C1 segment of cervical spinal cord (tissue), 14 donors: ENCODE results near the gene ATP2B3.

Source experiments
- DNase-seq, 14 donors: peaks; one replicate each; lab custom pipeline; 2025; lab: John Stamatoyannopoulos, UW

ATP2B3 gene

DNA sequence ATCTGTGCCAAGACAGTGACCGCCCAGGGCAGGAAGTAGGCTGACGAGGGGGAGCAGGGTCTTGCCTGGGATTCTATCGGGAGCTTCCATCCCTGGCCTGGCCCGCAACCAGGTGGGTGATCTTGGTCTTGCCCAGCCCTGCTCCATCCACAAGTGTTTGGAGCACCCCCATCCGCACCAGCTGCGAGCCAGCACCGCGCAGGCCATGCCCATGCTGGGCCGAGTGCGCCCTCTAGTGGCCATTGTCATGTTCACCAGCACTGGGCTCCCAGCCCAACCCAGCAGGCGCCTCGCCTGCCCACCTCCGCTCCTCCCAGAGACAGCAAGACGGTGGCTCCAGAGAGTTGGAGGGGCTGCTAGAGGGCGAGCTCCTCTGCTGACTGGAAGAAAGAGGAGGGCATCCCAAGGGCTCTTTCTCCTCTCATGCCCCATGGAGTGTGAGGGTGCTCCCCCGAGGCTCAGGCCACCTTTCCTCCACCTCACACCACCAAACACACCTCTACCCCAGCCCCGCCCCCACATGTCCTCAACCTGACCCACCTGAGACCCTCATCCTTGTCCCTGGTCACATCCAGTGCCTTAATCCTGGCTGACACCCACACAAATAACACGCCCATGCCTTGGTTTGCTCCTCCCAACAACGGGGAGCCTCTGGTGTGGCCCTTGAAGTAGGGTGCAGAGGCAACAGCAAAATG, 9.8 kb upstream of the ATP2B3 start:
- peak in 13 of 14 donors; percentile 6 to 78 (median 50) for DNase-seq

DNA sequence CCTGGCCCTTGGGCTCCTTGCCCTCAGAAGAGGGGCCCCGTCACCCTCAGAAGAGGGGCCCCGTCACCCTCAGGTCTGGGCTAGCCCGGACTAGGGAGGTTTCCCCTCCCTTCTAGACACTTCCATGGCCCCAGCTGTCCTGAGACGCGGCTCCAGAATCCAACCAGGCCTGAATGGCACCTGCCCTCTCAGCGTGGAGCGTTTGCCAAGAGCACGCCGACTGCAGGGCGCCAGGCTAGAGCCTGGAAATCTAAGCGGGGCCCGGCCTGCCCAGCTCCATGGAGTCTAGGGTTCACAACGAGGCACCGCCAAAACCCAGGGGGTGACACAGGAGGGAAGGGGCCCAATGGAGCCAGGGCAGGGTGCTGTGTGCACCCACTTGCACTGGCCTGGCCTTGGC, 7.8 kb upstream of the ATP2B3 start:
- peak in 1 of 14 donors; percentile 42 for DNase-seq

DNA sequence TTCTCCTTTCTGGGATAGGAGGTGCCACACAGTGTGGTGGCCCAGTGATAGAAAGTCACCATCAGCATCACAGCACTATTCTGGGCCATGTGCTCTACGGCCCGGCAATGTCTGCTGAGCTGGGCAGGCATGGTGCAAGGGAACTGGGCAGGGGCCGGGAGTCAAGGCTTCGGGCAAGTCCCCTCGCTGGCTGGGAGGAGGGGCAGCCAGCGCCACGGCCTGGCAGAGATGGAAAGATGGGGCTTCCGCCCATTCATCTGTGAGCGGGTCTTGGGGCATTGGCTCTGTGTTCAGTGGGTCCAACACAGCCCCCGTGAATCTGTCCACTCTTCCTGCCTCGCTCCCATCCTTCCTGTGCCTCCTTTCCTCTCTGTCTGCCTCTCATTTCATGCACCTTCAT, 7.1 kb upstream of the ATP2B3 start:
- no peak for DNase-seq

DNA sequence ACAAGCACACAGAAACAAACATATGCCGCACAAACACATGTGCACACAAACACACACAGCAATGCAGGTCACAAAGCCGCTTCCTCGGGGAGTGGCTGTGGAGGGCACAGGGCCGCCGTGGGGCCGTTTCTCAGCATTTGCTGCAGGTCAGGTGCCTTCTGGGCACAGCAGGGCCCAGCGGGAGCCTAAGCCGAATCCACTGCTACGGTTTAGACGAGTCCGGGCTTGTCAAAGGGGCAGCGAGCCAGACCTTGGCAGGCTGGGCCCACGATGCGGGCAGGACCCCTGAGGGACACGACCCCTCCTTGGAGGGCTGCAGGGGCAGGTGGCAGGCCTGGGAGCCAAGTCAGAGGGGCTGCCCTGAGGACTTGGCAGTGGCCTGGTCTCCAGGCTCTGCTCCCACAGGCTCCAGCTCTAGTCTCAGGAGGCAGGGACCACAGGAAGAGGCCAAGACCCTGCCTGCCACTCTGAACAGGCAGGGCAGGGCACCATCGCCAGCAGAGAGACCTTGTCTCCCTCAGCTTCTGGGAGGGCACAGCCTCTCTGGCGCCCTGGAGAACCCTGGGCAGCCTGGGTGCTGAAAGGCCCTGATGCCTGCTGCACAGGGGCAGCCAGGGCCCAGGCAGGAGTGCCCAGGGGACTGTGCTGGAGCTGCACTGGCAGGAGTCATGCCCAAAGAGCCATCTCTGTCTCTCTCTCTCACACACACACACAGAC, 5.5 kb upstream of the ATP2B3 start:
- DNase-seq = no peak

DNA sequence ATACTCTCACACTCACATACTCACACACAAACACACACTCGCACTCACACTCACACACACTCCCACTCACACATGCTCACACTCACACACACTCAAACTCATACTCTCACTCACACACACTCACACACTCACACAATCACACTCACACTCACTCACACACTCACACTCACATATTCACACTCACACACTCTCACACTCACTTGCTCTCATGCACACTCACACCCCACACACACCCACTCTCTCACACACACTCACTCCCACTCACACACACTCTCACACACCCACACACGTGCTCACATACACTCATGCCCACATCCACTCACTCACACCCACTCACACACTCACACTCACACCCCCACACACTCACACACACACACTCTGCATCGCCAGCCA, 4.9 kb upstream of the ATP2B3 start:
- no peak for DNase-seq

DNA sequence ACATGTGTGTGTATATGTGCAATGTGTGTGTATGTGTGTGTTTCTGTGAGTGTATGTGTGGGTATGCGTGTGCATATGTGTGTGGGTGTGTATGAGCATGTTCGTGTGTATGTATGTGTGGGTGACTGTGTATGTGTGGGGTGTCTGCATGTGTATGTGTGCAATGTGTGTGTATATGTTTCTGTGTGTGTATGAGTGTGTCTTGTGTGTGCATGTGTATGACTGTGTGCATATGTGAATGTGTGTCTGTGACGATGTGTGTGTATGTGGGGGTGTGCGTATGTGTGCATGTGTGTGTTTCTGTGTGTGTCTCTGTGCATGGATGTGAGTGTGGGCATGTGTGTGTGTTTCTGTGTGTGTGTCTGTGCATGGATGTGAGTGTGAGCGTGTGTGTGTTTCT, 4.2 kb upstream of the ATP2B3 start:
- no peak for DNase-seq

DNA sequence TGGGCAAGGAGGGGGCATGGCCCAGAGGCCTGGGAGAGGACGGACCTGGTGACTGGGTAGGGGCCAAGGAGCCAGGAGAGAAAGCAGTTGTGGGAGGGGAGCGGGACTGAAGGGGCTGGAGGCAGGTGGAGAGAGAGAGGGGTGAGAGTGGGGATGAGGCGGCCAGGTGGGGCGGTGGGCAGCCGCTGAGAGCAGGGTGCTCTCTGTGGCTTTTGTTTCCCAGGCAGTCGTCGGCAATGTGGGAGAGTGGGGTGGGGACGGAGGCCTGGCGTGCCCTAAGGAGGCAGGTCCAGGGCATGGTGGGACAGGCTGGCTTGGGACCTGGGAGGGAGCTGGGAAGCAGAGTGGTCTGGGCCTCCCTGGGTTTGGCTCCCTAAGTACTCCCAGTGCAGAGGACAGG, 3.2 kb upstream of the ATP2B3 start:
- DNase-seq = no peak

DNA sequence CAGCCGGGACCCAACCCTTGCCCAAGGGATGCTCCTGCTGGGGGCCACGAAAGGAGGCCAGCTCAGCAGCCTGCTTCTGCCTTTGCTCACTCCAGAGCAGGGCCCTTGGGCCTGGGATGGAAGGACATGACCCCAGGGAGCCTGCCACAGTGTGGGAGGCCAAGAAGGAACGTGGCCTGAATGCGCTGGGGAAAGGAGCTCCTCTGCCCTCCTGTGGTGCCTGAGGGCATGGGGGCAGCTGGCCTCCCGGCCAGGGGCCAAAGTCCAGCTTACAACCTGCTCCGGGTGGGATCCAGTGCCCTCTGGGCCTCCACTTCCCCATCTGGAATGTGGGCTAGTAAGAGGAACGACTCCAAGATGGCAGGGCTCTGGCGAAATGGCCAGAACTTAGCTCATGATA, 2.0 kb upstream of the ATP2B3 start:
- no peak for DNase-seq

DNA sequence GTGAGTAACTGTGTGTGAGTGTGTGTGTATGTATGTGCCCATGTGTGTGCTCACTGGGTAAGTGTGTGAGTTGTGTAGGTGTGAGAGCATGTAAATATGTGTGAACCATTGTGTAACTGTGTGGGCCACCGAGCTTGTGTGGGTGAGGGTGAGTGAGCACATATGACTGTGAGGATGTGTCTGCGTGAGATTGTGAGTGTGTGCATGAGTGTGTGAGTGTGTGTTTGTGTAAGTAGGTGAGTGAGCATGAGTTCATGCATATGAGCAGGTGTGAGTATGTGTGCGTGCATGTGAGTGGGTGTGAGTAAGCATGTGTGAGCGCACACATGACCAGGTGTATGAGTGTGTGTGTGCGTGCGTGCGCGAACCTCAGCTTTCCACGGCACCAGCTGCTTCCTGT, 1.4 kb upstream of the ATP2B3 start:
- DNase-seq = no peak

DNA sequence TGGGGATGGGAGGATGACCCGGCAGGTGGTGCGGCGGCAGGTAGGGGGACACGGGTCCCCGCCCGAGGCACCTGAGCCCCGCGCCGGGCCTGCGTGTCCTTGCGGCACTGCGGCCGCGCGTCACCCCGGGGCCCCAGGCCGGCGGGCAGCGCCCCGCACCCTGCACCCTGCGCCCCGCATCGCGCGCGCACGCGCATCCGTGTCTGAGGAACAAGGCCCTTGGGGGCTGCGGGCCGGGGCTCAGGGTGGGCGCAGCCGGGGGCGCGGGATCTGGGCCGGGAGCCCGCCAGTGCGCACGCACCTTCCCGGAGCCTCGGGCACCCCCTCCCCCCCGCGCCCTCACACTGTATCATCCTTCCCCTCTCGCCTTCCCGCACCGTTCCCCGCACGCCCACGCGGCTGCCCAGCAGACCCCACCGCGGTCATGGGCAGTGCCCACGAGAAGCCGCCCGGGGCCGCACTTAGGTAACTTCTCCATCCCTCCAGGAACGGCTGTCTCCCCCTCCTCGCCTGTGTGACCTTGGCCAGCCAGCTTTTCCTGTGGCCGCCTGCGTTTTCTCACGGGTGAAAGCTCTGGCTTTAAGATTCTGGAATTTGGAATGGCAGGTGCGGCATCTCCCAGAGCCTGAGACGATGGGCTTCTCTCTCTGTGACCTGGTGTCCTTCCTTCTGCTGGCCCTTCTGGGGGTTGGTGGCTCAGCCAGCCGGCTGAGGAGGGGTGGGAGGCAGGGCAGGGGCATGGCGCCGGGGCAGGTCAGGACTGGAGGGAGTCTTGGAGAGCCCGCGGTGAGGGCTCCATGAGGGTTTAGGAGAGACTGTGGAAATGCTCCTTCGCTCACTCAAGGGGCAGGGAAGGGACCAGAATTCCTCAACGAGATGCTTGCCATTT, 748 bp downstream of the ATP2B3 start:
- DNase-seq = no peak

DNA sequence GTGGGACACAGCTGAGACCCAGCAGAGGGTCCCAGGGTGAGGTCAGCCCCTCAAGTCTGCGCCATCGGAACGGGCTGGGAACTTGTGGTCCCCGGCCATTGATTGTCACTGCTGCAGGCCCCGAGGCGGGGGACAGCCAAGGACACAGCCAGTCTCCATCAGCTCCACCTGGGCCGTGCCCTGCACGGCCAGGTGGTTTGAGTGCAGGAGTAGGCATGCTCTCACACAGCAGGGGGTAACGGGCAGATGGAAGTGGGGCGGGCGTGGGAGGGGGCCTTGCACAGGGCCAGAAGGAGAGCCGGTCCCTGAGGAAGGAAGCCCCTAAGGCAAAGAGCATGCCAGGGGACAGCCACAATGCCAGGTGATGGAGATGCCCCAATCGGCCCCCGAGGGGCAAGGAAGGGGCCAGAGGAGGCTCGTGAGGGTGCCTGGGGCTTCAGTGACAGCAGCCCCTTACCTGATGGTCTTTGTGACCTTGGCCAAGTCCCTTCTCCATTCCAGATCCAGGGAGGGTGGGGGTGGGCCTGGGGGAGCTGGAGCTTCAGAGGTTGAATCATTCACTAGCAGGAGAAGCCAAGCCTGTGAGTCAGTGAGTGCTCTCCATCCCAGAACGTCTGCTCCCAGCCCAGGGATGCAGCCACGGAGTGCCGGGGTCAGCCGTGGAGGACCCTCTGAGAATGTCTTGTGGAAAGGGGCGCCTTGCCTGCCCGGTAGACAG, 2.3 kb downstream of the ATP2B3 start:
- peak in 1 of 14 donors; percentile 53 for DNase-seq

DNA sequence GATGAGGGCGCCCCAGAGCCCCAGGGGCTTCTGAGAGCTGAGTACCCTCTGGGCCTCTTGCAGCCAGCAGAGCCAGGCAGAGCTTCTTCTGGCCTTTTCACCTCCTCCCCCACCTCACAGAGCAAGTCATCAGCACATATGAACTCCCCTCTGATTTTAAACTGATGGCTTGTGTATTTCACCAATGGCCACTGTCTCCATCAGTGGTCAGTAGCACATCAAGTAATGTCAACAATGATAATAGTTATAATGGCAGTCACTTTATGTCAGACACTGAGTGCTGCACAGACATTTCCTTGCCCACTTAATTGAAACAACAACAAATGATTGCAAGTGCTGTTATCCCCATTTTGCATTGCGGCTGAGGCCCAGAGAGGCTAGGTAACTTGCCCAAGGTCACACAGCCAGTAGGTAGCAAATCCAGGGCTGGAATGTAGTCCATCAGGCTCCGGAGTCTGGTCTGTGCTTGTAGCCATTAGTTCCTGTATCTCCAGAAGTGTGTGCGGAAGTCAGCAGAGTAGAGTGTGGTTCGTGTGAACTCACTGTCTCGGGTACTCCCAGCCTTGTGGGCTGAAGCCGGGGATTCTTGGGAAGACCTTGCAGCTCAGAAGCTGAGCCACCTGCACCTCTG, 3.0 kb downstream of the ATP2B3 start:
- DNase-seq = no peak

DNA sequence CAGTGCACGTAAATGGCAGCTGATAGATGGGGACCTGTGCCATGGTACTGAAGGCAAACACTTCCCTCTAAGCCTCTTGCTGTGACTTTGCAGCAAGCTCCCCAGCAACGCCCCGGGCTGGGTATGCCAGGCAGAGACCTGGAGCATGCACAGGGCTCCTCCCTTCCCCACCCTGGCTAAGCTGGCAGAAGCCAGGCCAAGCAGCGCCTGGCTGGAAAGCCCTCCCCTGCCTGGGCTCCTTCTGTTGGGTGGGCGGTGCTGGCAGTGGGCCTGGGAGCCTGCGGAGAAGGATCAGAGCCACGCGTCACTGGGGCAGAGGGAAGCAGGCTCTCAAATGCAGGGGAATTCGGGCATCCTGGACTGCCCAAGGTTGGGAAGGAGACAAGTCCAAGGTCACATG, 3.6 kb downstream of the ATP2B3 start:
- peak in 5 of 14 donors; percentile 3 to 90 (median 27) for DNase-seq

DNA sequence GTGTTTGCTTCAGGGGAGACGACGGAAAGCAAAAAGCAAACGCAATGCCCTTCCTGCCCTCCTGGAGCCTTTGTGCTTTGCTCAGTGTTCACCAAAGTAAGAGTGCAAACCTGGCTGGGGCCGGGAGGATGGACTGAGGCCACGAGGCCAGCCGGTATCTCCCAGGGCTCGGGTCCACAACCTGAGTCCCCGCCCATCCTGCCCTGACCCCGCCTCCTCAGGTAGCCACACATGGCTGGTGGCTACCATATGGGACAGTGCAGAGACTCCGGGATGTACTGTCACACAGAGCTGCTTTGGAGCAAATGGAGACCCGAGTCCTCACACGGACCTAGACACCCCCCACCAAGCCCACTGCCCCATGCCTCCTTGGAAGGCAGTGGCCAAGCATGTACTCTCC, 4.8 kb downstream of the ATP2B3 start:
- DNase-seq = peak in 1 of 14 donors; percentile 30

DNA sequence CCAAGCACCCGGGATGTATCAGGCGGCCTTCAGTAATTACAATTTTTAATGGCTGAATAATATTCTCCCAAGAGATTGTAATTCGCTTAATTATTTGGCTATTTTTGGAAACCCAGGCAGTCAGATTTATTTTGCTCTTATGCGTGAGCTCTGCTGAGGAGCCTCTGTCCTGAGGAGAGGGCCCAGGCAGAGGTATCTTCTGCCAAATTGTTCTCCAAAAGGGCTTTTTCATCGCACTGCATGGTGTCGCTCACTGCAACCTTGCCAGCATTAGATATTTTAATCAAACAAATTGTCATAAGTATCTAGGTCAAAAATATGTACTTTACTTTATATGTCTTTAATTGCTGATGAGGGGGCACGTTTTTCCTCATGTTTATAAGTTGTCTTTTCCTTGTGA, 5.8 kb downstream of the ATP2B3 start:
- DNase-seq = peak in 1 of 14 donors; percentile 66

DNA sequence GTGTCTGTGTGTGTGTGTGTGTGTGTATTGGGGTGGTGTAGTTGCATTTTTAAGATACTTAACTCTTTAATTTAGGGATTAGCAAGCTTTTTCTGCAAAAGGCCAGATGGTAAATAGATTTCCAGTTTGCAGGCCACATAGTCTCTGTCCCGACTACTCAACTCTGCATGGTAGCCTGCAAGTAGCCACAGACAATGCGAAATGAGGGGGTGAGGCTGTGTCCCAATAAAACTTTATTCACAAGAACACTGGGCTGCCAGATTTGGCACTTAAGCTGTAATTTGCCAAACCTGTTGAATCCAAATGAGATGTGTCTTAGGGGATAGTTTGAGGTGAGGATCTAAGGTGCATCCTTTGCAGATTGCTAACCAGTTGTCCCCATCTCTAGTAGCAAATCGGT, 6.8 kb downstream of the ATP2B3 start:
- DNase-seq = no peak

DNA sequence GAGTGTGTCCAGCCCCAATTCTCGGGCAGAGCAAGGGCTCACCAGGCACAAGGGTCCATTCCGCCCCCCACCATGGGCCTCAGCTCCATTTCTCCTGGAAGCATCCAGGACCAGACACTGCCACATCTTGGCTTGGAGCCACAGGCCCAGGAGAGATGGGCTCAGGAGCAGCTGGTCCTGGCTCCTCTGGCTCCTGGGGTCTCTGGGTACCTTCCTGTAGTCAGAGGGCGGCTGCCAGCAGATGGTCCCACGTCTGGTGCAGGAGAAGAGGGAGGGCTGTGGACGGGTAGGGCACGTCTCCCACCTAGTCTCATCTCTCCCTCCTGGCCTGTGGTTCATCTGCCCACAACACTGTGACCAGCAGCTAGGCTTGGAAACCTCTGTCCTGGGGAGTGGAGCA, 8.0 kb downstream of the ATP2B3 start:
- DNase-seq = no peak

DNA sequence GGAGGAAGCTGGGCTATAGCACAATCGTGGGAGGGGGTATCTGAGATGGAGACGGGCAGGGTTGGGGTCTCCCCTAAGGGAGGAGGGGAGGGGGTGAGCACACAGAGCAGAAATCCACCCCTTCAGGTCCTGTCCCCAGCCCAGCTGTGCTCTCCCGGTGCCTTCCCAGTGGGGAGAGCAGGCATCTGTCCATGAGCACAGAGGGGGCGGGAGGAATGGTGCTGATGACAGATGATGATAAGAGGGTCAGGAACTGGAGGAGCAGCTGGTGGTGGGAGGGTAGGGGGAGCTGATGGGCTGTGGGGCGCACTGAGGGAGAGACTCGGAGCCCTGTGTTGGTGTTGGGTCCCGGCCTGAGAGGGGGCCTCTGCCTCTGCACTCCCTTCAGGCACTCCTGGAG, 8.6 kb downstream of the ATP2B3 start:
- DNase-seq = no peak

DNA sequence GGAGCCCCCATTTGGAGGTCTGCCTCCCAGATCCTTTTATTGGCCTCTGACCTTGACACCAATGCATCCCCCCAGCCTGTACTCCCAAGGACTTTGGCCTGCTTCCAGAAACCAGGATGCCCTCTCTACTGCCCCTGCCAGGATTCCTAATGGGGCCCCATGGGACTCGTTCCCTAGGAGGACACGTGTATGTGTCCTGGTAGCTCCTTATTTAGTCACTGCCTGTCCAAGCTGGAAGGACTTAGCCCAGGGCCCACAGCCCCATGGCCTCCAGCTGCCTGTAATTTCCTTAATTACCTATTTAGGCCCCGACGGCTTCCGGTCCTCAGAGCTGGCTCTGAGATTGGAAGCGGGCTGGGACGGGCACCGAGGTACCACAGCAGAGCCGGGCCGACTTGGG, 9.4 kb downstream of the ATP2B3 start:
- DNase-seq = no peak

DNA sequence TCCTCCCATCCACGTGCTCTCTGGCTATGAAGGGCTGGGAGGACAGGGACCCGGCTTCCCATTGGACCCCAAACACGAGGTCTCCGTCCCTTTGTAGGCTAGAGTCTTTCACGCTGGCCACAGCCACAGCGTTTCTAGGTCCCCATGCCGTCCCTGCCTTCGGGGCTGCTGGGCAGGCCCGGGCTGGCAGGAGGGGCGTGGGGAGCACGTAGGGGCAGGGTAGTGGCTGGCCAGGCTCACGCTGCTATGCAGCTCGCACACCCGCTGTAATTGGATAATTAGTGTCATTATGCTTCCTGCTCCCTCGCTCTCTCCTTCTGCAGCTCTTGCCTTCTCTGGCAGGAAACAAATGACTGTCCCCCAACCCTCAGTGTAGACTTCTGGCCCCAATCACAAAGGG, 9.8 kb downstream of the ATP2B3 start:
- no peak for DNase-seq

DNA sequence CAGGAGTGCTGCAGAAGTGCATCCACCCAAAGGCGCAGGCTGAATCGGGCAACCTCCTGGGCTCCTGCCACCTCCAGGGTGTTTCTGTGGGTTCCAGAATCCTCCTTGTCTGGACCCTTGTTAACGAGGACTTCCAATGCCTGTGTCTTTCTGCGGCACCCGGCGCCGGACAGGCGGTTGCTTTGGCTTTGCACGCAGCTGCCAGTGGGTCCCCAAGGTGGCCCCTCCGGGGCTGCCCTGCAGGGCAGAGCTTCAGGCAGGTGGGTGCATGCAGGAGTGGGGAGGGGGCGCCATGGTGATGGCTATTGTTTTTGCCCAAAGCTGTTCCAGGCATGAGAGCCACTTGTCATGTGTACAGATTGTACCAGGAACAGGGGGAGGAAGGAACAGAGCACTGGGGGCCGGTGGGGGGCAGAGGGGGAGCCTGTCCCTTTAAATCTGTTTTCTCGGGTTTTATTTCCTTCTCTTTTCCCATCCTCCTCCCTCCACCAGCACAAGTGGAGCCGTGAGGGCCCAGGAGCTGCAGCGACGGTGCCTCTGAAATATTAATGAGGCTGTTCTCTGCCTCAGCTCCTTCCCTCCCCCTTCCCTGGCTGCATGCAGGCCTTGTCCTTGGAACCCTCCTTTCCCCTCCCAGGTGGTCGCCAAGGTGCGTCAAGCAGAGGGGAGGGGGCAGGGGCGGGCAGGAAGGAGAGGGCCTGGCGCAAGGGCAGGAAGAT, 13.1 kb downstream of the ATP2B3 start:
- no peak for DNase-seq
